HepG2 (cell line): Measurements from ENCODE around the gene TUBB. TPM values are rescaled to one million over a fixed set of nuclear protein-coding genes. Genes with fewer than 3 reads are reported as not detected.

Source experiments
- AKAP8 ChIP-seq: sonication (generic); formaldehyde crosslinking; IDR thresholded peaks from 2 replicates; pipeline ENCODE4 v1.5.1; 2020; ENCODE audit warnings: mild to moderate bottlenecking, missing genetic modification reagents
- ASH2L ChIP-seq: fragments of 300-600, 200-600 bp; sonication (generic); IDR thresholded peaks from 2 replicates; pipeline ENCODE4 v1.7.0; 2017; ENCODE audit warnings: low read depth, mild to moderate bottlenecking, moderate library complexity, mixed read lengths, low read length; ENCODE audit not compliant: insufficient read length
- BATF2 ChIP-seq: sonication (generic); formaldehyde crosslinking; IDR thresholded peaks from 2 replicates; pipeline ENCODE4 v1.8.0; 2022; ENCODE audit warnings: mild to moderate bottlenecking, missing genetic modification reagents, moderate library complexity
- BRF2 ChIP-seq: sonication (generic); formaldehyde crosslinking; IDR thresholded peaks from 2 replicates; pipeline ENCODE4 v1.8.1; 2022; ENCODE audit warnings: mild to moderate bottlenecking, missing genetic modification reagents
- CERS6 ChIP-seq: sonication (generic); formaldehyde crosslinking; IDR thresholded peaks from 2 replicates; pipeline ENCODE4 v1.5.0; 2020; ENCODE audit warnings: missing genetic modification reagents
- FIP1L1 ChIP-seq: fragments of 200-400 bp; formaldehyde crosslinking; IDR thresholded peaks from 2 replicates; pipeline ENCODE4 v1.6.1; 2018; ENCODE audit warnings: low read depth, mild to moderate bottlenecking, low read length, moderate library complexity, borderline replicate concordance; ENCODE audit not compliant: insufficient read depth
- PHB2 ChIP-seq: fragments of 450-650 bp; IDR thresholded peaks from 2 replicates; pipeline ENCODE4 v1.6.1; 2018; ENCODE audit not compliant: partially characterized antibody
- REL ChIP-seq: sonication (generic); formaldehyde crosslinking; conservative IDR thresholded peaks from 2 replicates; pipeline ENCODE4 v1.8.0; 2022; ENCODE audit warnings: mild to moderate bottlenecking, missing genetic modification reagents, moderate library complexity
- RELA ChIP-seq: sonication (generic); formaldehyde crosslinking; IDR thresholded peaks from 2 replicates; pipeline ENCODE4 v1.4.0; 2020; ENCODE audit warnings: missing genetic modification reagents
- SMAD1 ChIP-seq: sonication (generic); formaldehyde crosslinking; IDR thresholded peaks from 2 replicates; pipeline ENCODE4 v1.4.0; 2020; ENCODE audit warnings: missing genetic modification reagents, low read depth, mild to moderate bottlenecking, borderline replicate concordance
- SMARCC2 ChIP-seq: fragments of 450-650 bp; IDR thresholded peaks from 2 replicates; pipeline ENCODE4 v1.6.1; 2017; ENCODE audit warnings: antibody characterized with exemption, mild to moderate bottlenecking
- SRSF9 ChIP-seq: fragments of 200-400 bp; formaldehyde crosslinking; IDR thresholded peaks from 2 replicates; pipeline ENCODE4 v1.6.1; 2018; ENCODE audit warnings: borderline replicate concordance, mild to moderate bottlenecking, low read depth, low read length; ENCODE audit not compliant: insufficient read depth, poor library complexity, severe bottlenecking
- TBP ChIP-seq: sonication (generic); formaldehyde crosslinking; IDR thresholded peaks from 2 replicates; pipeline ENCODE4 v1.5.0; 2020; ENCODE audit warnings: missing genetic modification reagents
- TFAP4 ChIP-seq: sonication (generic); IDR thresholded peaks from 2 replicates; pipeline ENCODE4 v1.6.1; 2016; ENCODE audit warnings: low read depth, borderline replicate concordance
- THAP11 ChIP-seq: IDR thresholded peaks from 2 replicates; pipeline ENCODE4 v1.6.1; 2016; ENCODE audit warnings: missing biosample characterization, missing genetic modification reagents
- ZBTB21 ChIP-seq: sonication (generic); formaldehyde crosslinking; IDR thresholded peaks from 2 replicates; pipeline ENCODE4 v1.4.0; 2020; ENCODE audit warnings: missing genetic modification reagents
- ZC3H4 ChIP-seq: sonication (generic); formaldehyde crosslinking; IDR thresholded peaks from 2 replicates; pipeline ENCODE4 v1.4.0; 2020; ENCODE audit warnings: missing genetic modification reagents, borderline replicate concordance
- ZFP91 ChIP-seq: sonication (generic); formaldehyde crosslinking; IDR thresholded peaks from 2 replicates; pipeline ENCODE4 v1.9.0; 2022; ENCODE audit warnings: missing genetic modification reagents, mild to moderate bottlenecking, borderline replicate concordance
- ZNF225 ChIP-seq: sonication (generic); formaldehyde crosslinking; IDR thresholded peaks from 2 replicates; pipeline ENCODE4 v1.4.0; 2020; ENCODE audit warnings: mild to moderate bottlenecking, missing genetic modification reagents
- ZNF850 ChIP-seq: sonication (generic); formaldehyde crosslinking; conservative IDR thresholded peaks from 2 replicates; pipeline ENCODE4 v1.9.0; 2021; ENCODE audit warnings: mild to moderate bottlenecking, missing genetic modification reagents
- polyA plus RNA-seq, 8 experiments: library from polyadenylated mRNA; depleted of rRNA in 3 of 8; stranded (reverse) in 7 of 8; unstranded in 1 of 8; fragments of >200 nt; fragmentation: Illumina TruSeq in 4 of 8; extraction: Trizol in 4 of 8; gene quantifications; 2 replicates each; pipeline versions ENCODE4 v1.2.1 to v1.2.3, GENCODE V29; 2011 to 2016; ENCODE audit warnings: low read depth in 4 of 8, missing spikeins in 1 of 8, mixed read lengths in 1 of 8; ENCODE audit not compliant: insufficient read depth in 1 of 8
- total RNA-seq, 5 experiments: library from RNA; depleted of rRNA; stranded (reverse); fragments of >200 nt; fragmentation: Illumina TruSeq; extraction: Trizol; gene quantifications; 2 replicates each; pipeline ENCODE4 v1.2.3, GENCODE V29; 2016; ENCODE audit warnings: low read depth in 1 of 5

Gene TUBB
- total and polyA plus RNA-seq, 2 of the 13 experiments (the other 11 are each of a cell fraction or from before 2014, with no cell fraction given): 911 to 1,163 TPM

GRCh38 chr6:30685157-30686008 lies 34.8 kb upstream of the TUBB start (continued):
- no peak for TF ChIP-seq CERS6 (CRISPR knock-in tag)
- no peak for TF ChIP-seq ZNF225 (CRISPR knock-in tag)
- TF ChIP-seq SMAD1 (CRISPR knock-in tag): no peak
- no peak for TF ChIP-seq BRF2 (CRISPR knock-in tag)
- no peak for TF ChIP-seq THAP11 (CRISPR knock-in tag)
- peak; percentile 55; the same call in 1 of the 2 replicates for TF ChIP-seq ZFP91 (CRISPR knock-in tag)
- TF ChIP-seq TFAP4: no peak
- TF ChIP-seq AKAP8 (CRISPR knock-in tag): no peak
- TF ChIP-seq REL (CRISPR knock-in tag): 0 out of 2 replicates have a peak, but pooled peaks have one; percentile 36
- TF ChIP-seq BATF2 (CRISPR knock-in tag): peak; percentile 42; the same call in 1 of the 2 replicates
- no peak for TF ChIP-seq TBP (CRISPR knock-in tag)
- TF ChIP-seq ZC3H4: no peak
- TF ChIP-seq SRSF9: no peak
- TF ChIP-seq SMARCC2: no peak
- no peak for TF ChIP-seq RELA (CRISPR knock-in tag)
- no peak for TF ChIP-seq PHB2
- no peak for TF ChIP-seq ASH2L
- TF ChIP-seq ZBTB21 (CRISPR knock-in tag): no peak
- no peak for TF ChIP-seq FIP1L1
- TF ChIP-seq ZNF850: no peak
